ENCODE results near the gene TMEM108.

DNA sequence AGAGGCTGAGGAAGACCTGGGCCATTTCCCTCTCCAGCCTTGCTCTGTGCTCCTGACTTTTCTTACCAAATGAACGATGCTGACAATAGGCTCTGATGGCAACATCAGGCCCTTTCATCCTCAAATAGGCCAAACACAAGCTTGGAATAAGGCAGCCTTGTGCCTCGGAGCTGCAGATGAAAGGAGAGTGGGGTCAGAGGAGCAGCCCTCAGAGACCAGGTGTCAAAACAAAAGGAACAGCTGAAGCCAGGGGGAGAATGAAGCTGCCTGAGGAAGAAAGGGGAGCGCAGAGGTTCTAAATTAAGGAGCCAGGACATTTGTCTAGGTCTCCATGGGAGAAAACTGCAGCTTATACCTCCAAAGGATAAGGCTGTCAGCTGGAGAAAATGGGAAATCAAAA, 366.7 kb downstream of the TMEM108 start:
- TF ChIP-seq, protein P1, sequence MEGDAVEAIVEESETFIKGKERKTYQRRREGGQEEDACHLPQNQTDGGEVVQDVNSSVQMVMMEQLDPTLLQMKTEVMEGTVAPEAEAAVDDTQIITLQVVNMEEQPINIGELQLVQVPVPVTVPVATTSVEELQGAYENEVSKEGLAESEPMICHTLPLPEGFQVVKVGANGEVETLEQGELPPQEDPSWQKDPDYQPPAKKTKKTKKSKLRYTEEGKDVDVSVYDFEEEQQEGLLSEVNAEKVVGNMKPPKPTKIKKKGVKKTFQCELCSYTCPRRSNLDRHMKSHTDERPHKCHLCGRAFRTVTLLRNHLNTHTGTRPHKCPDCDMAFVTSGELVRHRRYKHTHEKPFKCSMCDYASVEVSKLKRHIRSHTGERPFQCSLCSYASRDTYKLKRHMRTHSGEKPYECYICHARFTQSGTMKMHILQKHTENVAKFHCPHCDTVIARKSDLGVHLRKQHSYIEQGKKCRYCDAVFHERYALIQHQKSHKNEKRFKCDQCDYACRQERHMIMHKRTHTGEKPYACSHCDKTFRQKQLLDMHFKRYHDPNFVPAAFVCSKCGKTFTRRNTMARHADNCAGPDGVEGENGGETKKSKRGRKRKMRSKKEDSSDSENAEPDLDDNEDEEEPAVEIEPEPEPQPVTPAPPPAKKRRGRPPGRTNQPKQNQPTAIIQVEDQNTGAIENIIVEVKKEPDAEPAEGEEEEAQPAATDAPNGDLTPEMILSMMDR (IDR thresholded peaks at IDR 0.05): no peak
- TF ChIP-seq POLR2A (IDR thresholded peaks at IDR 0.05): no peak
- TF ChIP-seq EP300 (IDR thresholded peaks at IDR 0.05): no peak
